Endothelial cell of umbilical vein (primary cell): Measurements from ENCODE around the gene SNW1.

Experiments used
- EZH2 ChIP-seq: IDR thresholded peaks from 2 replicates; pipeline ENCODE4 v1.6.1; 2012; ENCODE audit warnings: borderline replicate concordance, low read depth, mild to moderate bottlenecking, moderate library complexity, low read length, inconsistent platforms; ENCODE audit not compliant: severe bottlenecking
- GATA2 ChIP-seq: IDR thresholded peaks from 2 replicates; pipeline ENCODE4 v1.7.0; 2011; ENCODE audit warnings: low read depth, mild to moderate bottlenecking, moderate library complexity, mixed read lengths, low read length; ENCODE audit not compliant: insufficient read length, insufficient read depth
- POLR2A ChIP-seq: IDR thresholded peaks from 2 replicates; pipeline ENCODE4 v1.6.1; 2012; ENCODE audit warnings: low read depth, mild to moderate bottlenecking, control low read depth, low read length
- POLR2AphosphoS5 ChIP-seq: IDR thresholded peaks from 2 replicates; pipeline ENCODE4 v1.6.1; 2012; ENCODE audit warnings: low read depth, mild to moderate bottlenecking, control low read depth, low read length, moderate library complexity; ENCODE audit not compliant: insufficient read depth
- TF ChIP-seq, protein P1 (sequence below), 2 donors: IDR thresholded peaks; 1 replicate in 1 of 2; 2 replicates in 1 of 2; pipeline ENCODE4 v1.5.1; 2011; ENCODE audit warnings: low read length in 2 of 2, mild to moderate bottlenecking in 2 of 2, moderate library complexity in 2 of 2, control low read depth in 1 of 2, inconsistent platforms in 1 of 2, low read depth in 1 of 2; ENCODE audit not compliant: insufficient read depth in 1 of 2; ENCODE audit errors: extremely low read depth in 1 of 2
- TF ChIP-seq, protein P2 (sequence below): IDR thresholded peaks from 2 replicates; pipeline ENCODE4 v1.6.1; 2011; ENCODE audit not compliant: insufficient read depth, insufficient read length

DNA sequence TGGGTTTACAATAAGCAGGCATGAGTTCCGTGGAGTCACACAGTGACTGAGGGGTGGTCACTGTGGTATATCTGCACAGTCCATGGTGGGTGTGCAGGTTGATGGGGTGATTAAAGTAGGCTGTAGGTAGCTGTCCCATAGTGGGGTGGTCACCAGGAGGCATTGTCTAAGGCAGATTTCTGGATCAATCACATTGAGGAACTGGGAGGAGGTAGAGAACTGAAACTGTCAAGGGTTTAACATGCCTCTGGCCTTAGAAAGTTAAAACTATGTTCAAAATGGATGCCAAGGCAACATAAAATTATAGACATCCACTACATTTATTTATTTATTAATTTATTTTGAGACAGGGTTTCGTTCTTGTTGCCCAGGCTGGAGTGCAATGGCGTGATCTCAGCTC is 47.3 kb upstream of the SNW1 start:
- no peak for TF ChIP-seq POLR2A
- TF ChIP-seq, protein P1, sequence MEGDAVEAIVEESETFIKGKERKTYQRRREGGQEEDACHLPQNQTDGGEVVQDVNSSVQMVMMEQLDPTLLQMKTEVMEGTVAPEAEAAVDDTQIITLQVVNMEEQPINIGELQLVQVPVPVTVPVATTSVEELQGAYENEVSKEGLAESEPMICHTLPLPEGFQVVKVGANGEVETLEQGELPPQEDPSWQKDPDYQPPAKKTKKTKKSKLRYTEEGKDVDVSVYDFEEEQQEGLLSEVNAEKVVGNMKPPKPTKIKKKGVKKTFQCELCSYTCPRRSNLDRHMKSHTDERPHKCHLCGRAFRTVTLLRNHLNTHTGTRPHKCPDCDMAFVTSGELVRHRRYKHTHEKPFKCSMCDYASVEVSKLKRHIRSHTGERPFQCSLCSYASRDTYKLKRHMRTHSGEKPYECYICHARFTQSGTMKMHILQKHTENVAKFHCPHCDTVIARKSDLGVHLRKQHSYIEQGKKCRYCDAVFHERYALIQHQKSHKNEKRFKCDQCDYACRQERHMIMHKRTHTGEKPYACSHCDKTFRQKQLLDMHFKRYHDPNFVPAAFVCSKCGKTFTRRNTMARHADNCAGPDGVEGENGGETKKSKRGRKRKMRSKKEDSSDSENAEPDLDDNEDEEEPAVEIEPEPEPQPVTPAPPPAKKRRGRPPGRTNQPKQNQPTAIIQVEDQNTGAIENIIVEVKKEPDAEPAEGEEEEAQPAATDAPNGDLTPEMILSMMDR (IDR thresholded peaks at IDR 0.05; ENCODE audit: extremely low read depth in 1 of 2, insufficient read depth in 1 of 2, low read depth in 1 of 2, low read length in 2 of 2) = no peak
- TF ChIP-seq POLR2AphosphoS5 = no peak
- TF ChIP-seq, protein P2, sequence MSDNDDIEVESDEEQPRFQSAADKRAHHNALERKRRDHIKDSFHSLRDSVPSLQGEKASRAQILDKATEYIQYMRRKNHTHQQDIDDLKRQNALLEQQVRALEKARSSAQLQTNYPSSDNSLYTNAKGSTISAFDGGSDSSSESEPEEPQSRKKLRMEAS = no peak
- TF ChIP-seq EZH2 = no peak
- no peak for TF ChIP-seq GATA2
